ENCODE results near the gene SLC12A4. TPM values are rescaled to one million over a fixed set of nuclear protein-coding genes. Genes with fewer than 3 reads are reported as not detected.

Gene SLC12A4
- total RNA-seq, 2 donors from 2014 or later = 32.6 to 89.1 TPM

DNA sequence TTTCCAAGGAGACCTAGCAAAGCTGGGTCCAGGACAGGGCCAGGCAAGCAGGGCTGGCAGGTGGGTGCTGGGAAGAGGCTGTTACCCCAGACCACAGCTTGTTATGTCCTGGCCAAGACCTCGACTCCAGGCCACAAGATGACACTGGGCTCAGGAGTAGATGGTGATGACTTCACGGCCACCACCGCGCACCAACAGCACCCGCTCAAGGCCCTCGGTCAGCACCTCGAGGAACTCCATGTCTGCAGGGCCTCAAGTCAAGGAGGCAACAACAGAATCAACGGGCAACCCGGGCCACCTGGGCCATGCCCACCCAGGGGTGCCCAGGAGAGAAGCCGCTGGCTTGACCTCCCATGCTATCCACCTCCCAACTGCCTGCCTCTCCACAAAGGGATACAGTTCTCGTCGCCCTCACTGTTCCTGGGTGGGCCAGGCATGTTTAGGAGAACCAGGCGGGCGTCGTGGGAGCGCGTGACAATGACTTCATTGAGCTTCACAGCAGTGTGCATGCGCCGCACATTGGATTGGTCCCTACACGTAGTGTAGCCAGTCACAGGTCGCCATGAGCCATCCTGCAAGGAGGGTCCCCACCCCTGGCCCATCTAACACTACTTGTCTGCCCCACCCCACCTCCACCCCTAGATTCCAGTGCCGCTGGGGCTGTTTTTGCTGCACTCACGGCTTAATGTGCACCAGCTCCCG, 23.6 kb downstream of the SLC12A4 start:
- no peaks in the 10 kb centered on the region for H3K27me3 ChIP-seq (replicated peaks; ENCODE audit: insufficient read depth)
- no peak for DNase-seq (ENCODE audit: low spot score)
- H3K4me1 ChIP-seq (replicated peaks) = no peaks in the 10 kb centered on the region
- intact Hi-C loops (cut with DNase I) = no loop called here
- peak overlapping the region; percentile 33 to 59 for H3K27ac ChIP-seq
- TF ChIP-seq CTCF (IDR thresholded peaks at IDR 0.05) (no peak), POLR2A (IDR thresholded peaks at IDR 0.05) (no peak), POLR2AphosphoS5 (IDR thresholded peaks at IDR 0.05) (no peak)
- WGBS = 89% methylated on average over 24 of the region's 24 CpGs
- no peaks in the 10 kb centered on the region for H3K9me3 ChIP-seq
- no peak overlapping the region for H3K4me3 ChIP-seq
- peaks cover 21 to 40% of the 10 kb centered on the region in 2 donors for H3K36me3 ChIP-seq

- Histone ChIP-seq H3K9me3 (no peaks in the 10 kb centered on the region), H3K36me3 (peaks cover 14 to 38% of the 10 kb centered on the region in 2 donors), H3K27me3 (replicated peaks; ENCODE audit: insufficient read depth) (no peaks in the 10 kb centered on the region), H3K4me1 (replicated peaks) (no peaks in the 10 kb centered on the region), H3K4me3 (no peak within 1 kb of the TSS), H3K27ac (peak within 1 kb of the TSS; percentile 51 to 59)
- DNase-seq (ENCODE audit: low spot score) = no peak
- 35% methylated on average over 22 of the region's 23 CpGs for WGBS
- intact Hi-C loops (cut with DNase I) = no loop called here
- TF ChIP-seq POLR2AphosphoS5 (IDR thresholded peaks at IDR 0.05) (peak; percentile 24), CTCF (IDR thresholded peaks at IDR 0.05) (no peak), POLR2A (IDR thresholded peaks at IDR 0.05) (no peak)
These were observed 24.6 kb downstream of the SLC12A4 start, which contains the start of gene LCAT for GRCh38 chr16:67943619-67944504. Gene LCAT, minus strand, starts transcription at chr16:67944120. Its CDS starts 19 bp downstream, at chr16:67944101.

DNA sequence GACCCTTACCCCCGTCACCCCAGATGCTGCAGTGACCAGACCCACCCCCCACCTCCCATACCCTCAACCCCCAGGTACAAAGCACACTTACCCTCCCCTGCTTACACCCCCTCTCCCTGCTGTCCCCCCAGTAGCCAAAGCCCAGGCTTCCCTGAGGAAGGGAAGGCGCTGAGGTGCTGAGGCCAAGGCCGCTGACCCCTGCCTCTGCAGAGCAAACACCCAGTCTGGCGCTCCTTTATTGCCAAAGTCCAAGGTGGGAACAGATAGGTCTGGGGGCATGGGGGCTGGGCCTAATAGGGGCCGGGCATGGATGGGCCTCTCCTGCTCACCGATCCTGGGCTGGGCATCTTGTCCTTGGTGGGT, 25.2 kb downstream of the SLC12A4 start:
- peaks cover 12 to 31% of the 10 kb centered on the region in 2 donors for H3K36me3 ChIP-seq
- no peak overlapping the region for H3K4me3 ChIP-seq
- H3K4me1 ChIP-seq (replicated peaks) = no peaks in the 10 kb centered on the region
- H3K27ac ChIP-seq = peak overlapping the region; percentile 51 to 59
- TF ChIP-seq POLR2A (IDR thresholded peaks at IDR 0.05) (no peak), POLR2AphosphoS5 (IDR thresholded peaks at IDR 0.05) (no peak), CTCF (IDR thresholded peaks at IDR 0.05) (no peak)
- intact Hi-C loops (cut with DNase I) = no loop called here
- WGBS = 83% methylated on average over 6 of the region's 6 CpGs
- DNase-seq (ENCODE audit: low spot score) = no peak
- H3K9me3 ChIP-seq = no peaks in the 10 kb centered on the region
- H3K27me3 ChIP-seq (replicated peaks; ENCODE audit: insufficient read depth) = no peaks in the 10 kb centered on the region

DNA sequence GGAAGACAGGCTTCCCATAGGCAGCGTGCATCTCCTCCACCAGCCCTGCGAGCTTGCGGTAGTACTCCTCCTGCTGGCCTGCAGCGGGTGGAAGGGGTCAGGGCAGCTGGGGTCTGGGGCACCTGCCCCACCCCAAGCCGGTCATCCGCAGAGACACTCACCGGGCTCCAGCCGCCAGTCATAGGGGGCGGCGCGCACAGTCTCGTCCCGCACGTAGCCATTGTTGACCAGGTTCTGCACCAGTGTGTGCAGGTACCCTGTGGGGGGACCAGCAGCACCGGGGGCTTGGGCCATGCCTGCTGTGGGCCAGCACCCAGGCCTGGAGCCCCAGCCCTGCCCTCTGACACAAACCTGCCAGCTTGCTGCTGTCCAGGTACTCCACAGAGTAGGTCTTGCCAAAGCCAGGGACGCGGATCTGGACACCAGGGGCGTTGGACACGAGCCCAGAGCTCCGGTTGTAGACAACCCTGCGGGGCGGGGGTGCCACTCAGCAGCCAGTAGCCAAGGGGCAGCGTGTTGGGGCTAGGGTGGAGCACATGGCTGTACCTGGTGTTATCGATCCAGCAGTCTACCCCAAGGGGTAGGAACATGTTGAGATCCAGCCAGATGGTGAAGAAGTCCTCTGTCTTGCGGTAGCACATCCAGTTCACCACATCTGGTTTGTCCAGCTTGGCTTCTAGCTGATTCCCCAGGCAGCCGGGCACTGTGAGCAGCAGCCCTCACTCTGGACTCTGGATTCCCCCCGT, 25.8 kb downstream of the SLC12A4 start:
- peaks cover 12 to 27% of the 10 kb centered on the region in 2 donors for H3K36me3 ChIP-seq
- TF ChIP-seq POLR2AphosphoS5 (IDR thresholded peaks at IDR 0.05) (no peak), CTCF (IDR thresholded peaks at IDR 0.05) (no peak), POLR2A (IDR thresholded peaks at IDR 0.05) (no peak)
- H3K4me1 ChIP-seq (replicated peaks) = no peaks in the 10 kb centered on the region
- 72% methylated on average over 22 of the region's 27 CpGs for WGBS
- no peaks in the 10 kb centered on the region for H3K9me3 ChIP-seq
- no peak overlapping the region for H3K27ac ChIP-seq
- H3K4me3 ChIP-seq = no peak overlapping the region
- no peaks in the 10 kb centered on the region for H3K27me3 ChIP-seq (replicated peaks; ENCODE audit: insufficient read depth)
- DNase-seq (ENCODE audit: low spot score) = no peak
- intact Hi-C loops (cut with DNase I) = no loop called here
